Keratinocyte (primary cell): ENCODE results near the gene PLA2G6.

Experiments used
- CTCF ChIP-seq, 3 experiments: IDR thresholded peaks in 1 of 3; conservative IDR thresholded peaks in 1 of 3; optimal IDR thresholded peaks in 1 of 3; 2 replicates in 2 of 3; 3 replicates in 1 of 3; pipeline versions ENCODE3 to v1.5.1; 2011; ENCODE audit warnings: low read length in 3 of 3, mild to moderate bottlenecking in 3 of 3, moderate library complexity in 2 of 3, control low read depth in 1 of 3, inconsistent platforms in 1 of 3; ENCODE audit not compliant: insufficient read depth in 2 of 3; ENCODE audit errors: extremely low read depth in 1 of 3
- EZH2 ChIP-seq: IDR thresholded peaks from one replicate; pipeline ENCODE4 v1.6.1; 2012; ENCODE audit warnings: inconsistent platforms, mild to moderate bottlenecking, low read length, moderate library complexity

DNA sequence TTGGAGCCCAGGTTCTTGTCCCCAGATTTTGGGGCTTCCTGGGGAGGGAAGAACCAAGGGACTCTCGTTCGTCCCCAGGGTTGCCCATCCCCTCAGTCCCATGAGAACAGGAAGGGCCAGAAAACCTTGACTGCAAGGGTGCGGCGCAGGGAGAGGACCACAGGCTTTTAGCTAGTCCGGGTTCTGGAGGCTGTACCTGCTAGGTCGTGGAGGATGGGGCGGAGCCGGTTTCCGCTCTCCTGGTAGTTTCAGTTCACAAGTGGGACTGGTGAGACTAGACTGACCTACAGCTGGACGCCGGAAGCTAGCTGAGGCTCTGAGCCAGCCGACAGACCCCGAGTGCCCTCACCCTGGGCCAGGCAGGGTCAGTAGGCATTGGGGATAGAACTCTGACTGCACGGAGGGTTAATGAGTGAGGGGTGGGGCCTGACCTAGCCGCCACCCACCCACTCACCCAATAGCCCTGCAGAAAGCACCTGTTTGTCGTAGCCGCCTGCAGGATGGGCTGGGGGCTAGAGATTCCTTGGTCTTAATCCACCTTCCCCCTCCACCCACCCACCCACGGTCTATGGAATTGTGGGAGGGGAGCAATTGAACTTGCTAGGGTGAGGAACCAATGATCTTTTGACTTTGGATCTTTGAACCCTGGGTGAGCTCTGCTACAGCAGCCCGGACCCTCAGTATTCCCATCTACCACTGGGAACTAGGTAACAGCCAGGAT lies 21.6 kb upstream of the PLA2G6 start:
- TF ChIP-seq CTCF (optimal IDR thresholded peaks at IDR 0.05 in 1 of 3, IDR thresholded peaks at IDR 0.05 in 1 of 3, conservative IDR thresholded peaks at IDR 0.05 in 1 of 3; ENCODE audit: extremely low read depth in 1 of 3, insufficient read depth in 2 of 3, low read length in 3 of 3) (no peak), EZH2 (no peak)
